ENCODE data around the gene ITGB7. TPM values are rescaled to one million over a fixed set of nuclear protein-coding genes. Genes with fewer than 3 reads are reported as not detected.

ITGB7 gene
- total and polyA plus RNA-seq, 9 of the 15 experiments (the other 6 are each of a cell fraction or from before 2014, with no cell fraction given), result 0.06 to 2.0 (median 0.67) TPM

- CTCF ChIA-PET (ENCODE audit: low intra/inter-chr PET ratio), result interaction anchor here (1.3 to 2.6 kb wide), 2 partner anchors 30 to 128 kb away, joined by 7 read pairs; no protein-coding TSS in a partner anchor
- no TSS peak for BruUV-seq (replicated peaks)
- H3K36me3 ChIP-seq (ENCODE audit: control insufficient read depth, insufficient read depth, low read length), result no peaks in the 10 kb centered on the region
- H4K20me1 ChIP-seq (replicated peaks; ENCODE audit: control insufficient read depth, insufficient read depth, low read length), result no peaks in the 10 kb centered on the region
- peak overlapping the region; percentile 40 to 59 for H3K9ac ChIP-seq (ENCODE audit: insufficient read depth in 1 of 2, low read depth in 2 of 2, low read length in 2 of 2)
- WGBS (ENCODE audit: insufficient coverage, low coverage, missing lambda C conversion rate), result 78% methylated on average over 16 of the region's 16 CpGs
- peak overlapping the region; percentile 54; the same call in 1 of the 3 replicates for H3K27ac ChIP-seq (ENCODE audit: extremely low read depth, low read depth, low read length)
- no peak overlapping the region for H3K4me3 ChIP-seq
- peak overlapping the region; percentile 91 for H2AFZ ChIP-seq (ENCODE audit: low read depth, low read length)
- DNase-seq (ENCODE audit: extremely low read depth in 1 of 4, low spot score in 3 of 4) (no peak), ATAC-seq (peak; percentile 32), FAIRE-seq (no peak)
- H3K4me2 ChIP-seq (ENCODE audit: insufficient read depth, low read length), result peak overlapping the region; percentile 56
- TF ChIP-seq ZNF395 (CRISPR knock-in tag; IDR thresholded peaks at IDR 0.05), result 0 out of 2 replicates have a peak, but pooled peaks have one; percentile 25
- TF ChIP-seq OTX1 (CRISPR knock-in tag; IDR thresholded peaks at IDR 0.05), result no peak
- no peak for TF ChIP-seq CXXC5 (CRISPR knock-in tag; IDR thresholded peaks at IDR 0.05)
- TF ChIP-seq RBM25 (IDR thresholded peaks at IDR 0.05; ENCODE audit: low read depth, low read length, severe bottlenecking), result no peak
- peak; percentile 8; the same call in 1 of the 2 replicates for TF ChIP-seq RBFOX2 (IDR thresholded peaks at IDR 0.05; ENCODE audit: low read depth, low read length)
- no peak for TF ChIP-seq PRMT5 (CRISPR knock-in tag; IDR thresholded peaks at IDR 0.05)
- no peak for TF ChIP-seq POLR3G (IDR thresholded peaks at IDR 0.05; ENCODE audit: extremely low read depth, insufficient read length, insufficient replicate concordance)
- TF ChIP-seq POLR2G (IDR thresholded peaks at IDR 0.05; ENCODE audit: low read depth, low read length), result 0 out of 2 replicates have a peak, but pooled peaks have one; percentile 29
- intact Hi-C loops (cut with micrococcal nuclease) (loop anchor here (1.0 to 5.0 kb wide), 3 partner anchors 30 to 127 kb away; no protein-coding TSS in a partner anchor), in situ Hi-C loops (cut with MboI) (no loop called here)
- H3K79me2 ChIP-seq (ENCODE audit: control insufficient read depth, insufficient read depth, low read length), result no peaks in the 10 kb centered on the region
- no peaks in the 10 kb centered on the region for H3K9me1 ChIP-seq (ENCODE audit: control insufficient read depth, insufficient read depth, low read length)
- H3K4me1 ChIP-seq (replicated peaks in 1 of 2; ENCODE audit: control insufficient read depth in 2 of 2, insufficient read depth in 2 of 2, low read length in 2 of 2), result peaks cover 11 to 16% of the 10 kb centered on the region in 2 experiments; a peak in 4 of 5 replicates
- no peaks in the 10 kb centered on the region for H3K27me3 ChIP-seq (ENCODE audit: control insufficient read depth in 2 of 2, insufficient read depth in 2 of 2, low read length in 2 of 2)
- POLR2A ChIA-PET, result interaction anchor here (0.6 to 2.7 kb wide), 15 partner anchors 9 to 1085 kb away, joined by 3 to 15 read pairs (median 3); partner anchors contain the start of genes CSAD, PFDN5, TARBP2 and ZNF740
- no peaks in the 10 kb centered on the region for H3K9me3 ChIP-seq (replicated peaks; ENCODE audit: control insufficient read depth, insufficient read depth, low read depth, low read length)
Observed at GRCh38 chr12:53160000-53160399, 47.1 kb downstream of the ITGB7 start.
